ENCODE results near the gene ELFN2.

- no peak for TF ChIP-seq CTCF (IDR thresholded peaks at IDR 0.05)
- TF ChIP-seq REST (IDR thresholded peaks at IDR 0.05), result no peak
- no peak for TF ChIP-seq JUN (IDR thresholded peaks at IDR 0.05)
- TF ChIP-seq POLR2A (IDR thresholded peaks at IDR 0.05; ENCODE audit: low read length), result no peak
- no peak for TF ChIP-seq PBX3 (IDR thresholded peaks at IDR 0.05)
- TF ChIP-seq JUNB (IDR thresholded peaks at IDR 0.05), result no peak
- TF ChIP-seq RAD21 (conservative IDR thresholded peaks at IDR 0.05 in 1 of 2, IDR thresholded peaks at IDR 0.05 in 1 of 2), result no peak
Measured at GRCh38 chr22:37387793-37388192, 39.5 kb downstream of the ELFN2 start.

Data from A549 (cell line).